HepG2 (cell line): ENCODE results near the gene TMEM97. TPM values are rescaled to one million over a fixed set of nuclear protein-coding genes. Genes with fewer than 3 reads are reported as not detected.

ENCODE experiments used
- AGO2 ChIP-seq: fragments of 200-400 bp; formaldehyde crosslinking; optimal IDR thresholded peaks from 2 replicates; pipeline ENCODE3; 2017; ENCODE audit warnings: mild to moderate bottlenecking, low read depth, low read length, moderate library complexity
- BORCS8-MEF2B ChIP-seq: sonication (generic); formaldehyde crosslinking; IDR thresholded peaks from 2 replicates; pipeline ENCODE4 v1.8.0; 2022; ENCODE audit warnings: mild to moderate bottlenecking, missing genetic modification reagents
- FOXP4 ChIP-seq: sonication (generic); formaldehyde crosslinking; IDR thresholded peaks from 2 replicates; pipeline ENCODE4 v1.4.0; 2020; ENCODE audit warnings: missing genetic modification reagents
- HDAC2 ChIP-seq: sonication (generic); formaldehyde crosslinking; IDR thresholded peaks from 2 replicates; pipeline ENCODE4 v1.4.0; 2020; ENCODE audit warnings: missing genetic modification reagents
- HHEX ChIP-seq: IDR thresholded peaks from 2 replicates; pipeline ENCODE4 v1.6.1; 2016; ENCODE audit warnings: control low read depth
- MTA1 ChIP-seq: sonication (generic); formaldehyde crosslinking; IDR thresholded peaks from 2 replicates; pipeline ENCODE4 v1.4.0; 2020; ENCODE audit warnings: missing genetic modification reagents, mild to moderate bottlenecking, borderline replicate concordance
- NCOA1 ChIP-seq: sonication (generic); formaldehyde crosslinking; IDR thresholded peaks from 2 replicates; pipeline ENCODE4 v1.9.0; 2021; ENCODE audit warnings: missing genetic modification reagents
- RCOR2 ChIP-seq: IDR thresholded peaks from 2 replicates; pipeline ENCODE4 v1.6.1; 2016; ENCODE audit warnings: missing biosample characterization, missing genetic modification reagents
- SATB2 ChIP-seq: sonication (generic); formaldehyde crosslinking; IDR thresholded peaks from 2 replicates; pipeline ENCODE4 v1.5.0; 2020; ENCODE audit warnings: missing genetic modification reagents
- TSC22D2 ChIP-seq: sonication (generic); formaldehyde crosslinking; IDR thresholded peaks from 2 replicates; pipeline ENCODE4 v1.5.1; 2020; ENCODE audit warnings: missing genetic modification reagents, mild to moderate bottlenecking, borderline replicate concordance
- ZKSCAN5 ChIP-seq: sonication (generic); formaldehyde crosslinking; IDR thresholded peaks from 2 replicates; pipeline ENCODE4 v1.5.1; 2020; ENCODE audit warnings: mild to moderate bottlenecking, missing genetic modification reagents
- ZNF180 ChIP-seq: sonication (generic); formaldehyde crosslinking; IDR thresholded peaks from 2 replicates; pipeline ENCODE4 v1.4.0; 2020; ENCODE audit warnings: low read depth, missing genetic modification reagents, borderline replicate concordance
- ZNF225 ChIP-seq: sonication (generic); formaldehyde crosslinking; IDR thresholded peaks from 2 replicates; pipeline ENCODE4 v1.4.0; 2020; ENCODE audit warnings: mild to moderate bottlenecking, missing genetic modification reagents
- ZNF274 ChIP-seq: sonication (generic); formaldehyde crosslinking; IDR thresholded peaks from 2 replicates; pipeline ENCODE4 v1.5.1; 2020; ENCODE audit warnings: mild to moderate bottlenecking, missing genetic modification reagents
- ZNF33B ChIP-seq: sonication (generic); formaldehyde crosslinking; IDR thresholded peaks from 2 replicates; pipeline ENCODE4 v1.5.1; 2020; ENCODE audit warnings: mild to moderate bottlenecking, missing genetic modification reagents
- ZNF430 ChIP-seq: sonication (generic); formaldehyde crosslinking; IDR thresholded peaks from 2 replicates; pipeline ENCODE4 v1.9.0; 2021; ENCODE audit warnings: mild to moderate bottlenecking, missing genetic modification reagents
- polyA plus RNA-seq, 8 experiments: library from polyadenylated mRNA; depleted of rRNA in 3 of 8; stranded (reverse) in 7 of 8; unstranded in 1 of 8; fragments of >200 nt; fragmentation: Illumina TruSeq in 4 of 8; extraction: Trizol in 4 of 8; gene quantifications; 2 replicates each; pipeline versions ENCODE4 v1.2.1 to v1.2.3, GENCODE V29; 2011 to 2016; ENCODE audit warnings: low read depth in 4 of 8, missing spikeins in 1 of 8, mixed read lengths in 1 of 8; ENCODE audit not compliant: insufficient read depth in 1 of 8
- total RNA-seq, 5 experiments: library from RNA; depleted of rRNA; stranded (reverse); fragments of >200 nt; fragmentation: Illumina TruSeq; extraction: Trizol; gene quantifications; 2 replicates each; pipeline ENCODE4 v1.2.3, GENCODE V29; 2016; ENCODE audit warnings: low read depth in 1 of 5
- TF ChIP-seq, protein P1 (sequence below): sonication (generic); formaldehyde crosslinking; IDR thresholded peaks from 2 replicates; pipeline ENCODE4 v1.5.0; 2020; ENCODE audit warnings: missing genetic modification reagents, mild to moderate bottlenecking, borderline replicate concordance
- TF ChIP-seq, protein P2 (sequence below), 2 experiments: fragments of 450-650 bp in 1 of 2; sonication (generic) in 1 of 2; formaldehyde crosslinking; IDR thresholded peaks; 2 replicates each; pipeline versions ENCODE4 v1.5.0 to v1.8.0; 2020 to 2022; ENCODE audit warnings: mild to moderate bottlenecking in 1 of 2, missing genetic modification reagents in 1 of 2
- TF ChIP-seq, protein P3 (sequence below): IDR thresholded peaks from 2 replicates; pipeline ENCODE4 v1.6.1; 2012; ENCODE audit warnings: inconsistent platforms
- TF ChIP-seq, protein P4 (sequence below): sonication (generic); formaldehyde crosslinking; IDR thresholded peaks from 2 replicates; pipeline ENCODE4 v1.5.1; 2020; ENCODE audit warnings: mild to moderate bottlenecking, missing genetic modification reagents, moderate library complexity
- TF ChIP-seq, protein P5 (sequence below): sonication (generic); formaldehyde crosslinking; IDR thresholded peaks from 2 replicates; pipeline ENCODE4 v1.4.0; 2020; ENCODE audit warnings: mild to moderate bottlenecking, missing genetic modification reagents

Gene TMEM97
- total and polyA plus RNA-seq, 2 of the 13 experiments (the other 11 are each of a cell fraction or from before 2014, with no cell fraction given): 69.6 to 137 TPM

DNA sequence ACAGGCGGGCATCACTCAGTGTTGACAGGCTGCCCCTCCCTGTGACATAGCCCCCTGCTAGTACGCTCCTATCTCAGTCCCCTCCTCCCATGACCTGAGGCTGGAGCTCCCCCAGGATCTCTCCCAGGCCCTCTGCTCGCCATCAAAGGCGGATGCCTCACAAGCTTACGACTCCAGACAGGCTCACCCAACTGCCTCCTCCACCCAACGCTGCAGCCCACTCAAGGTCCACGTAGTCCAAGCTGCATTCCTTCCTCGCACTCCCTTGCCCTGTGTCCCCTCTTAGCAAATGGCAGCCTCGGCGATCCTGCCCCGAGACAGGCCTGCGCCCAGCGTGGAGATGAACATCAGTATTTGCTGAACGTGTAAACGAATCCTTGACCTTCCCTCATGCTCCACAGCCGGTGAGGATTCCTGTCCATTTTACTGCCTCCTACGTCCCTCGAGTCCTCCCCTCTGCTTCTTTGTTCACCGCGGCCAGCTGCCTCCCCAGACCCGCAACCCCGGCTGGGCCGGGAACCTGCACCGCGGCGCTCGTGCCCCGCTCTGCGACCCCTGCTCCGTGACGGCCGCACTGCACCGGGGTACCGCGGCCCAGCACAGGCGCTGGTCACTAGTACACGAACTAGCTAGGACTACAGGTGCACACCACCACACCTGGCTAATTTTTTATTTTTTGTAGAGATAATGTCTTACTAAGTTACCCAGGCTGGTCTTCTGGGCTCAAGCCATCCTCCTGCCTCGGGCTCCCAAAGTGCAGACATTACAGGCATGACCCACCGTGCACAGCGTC is 838 bp upstream of the TMEM97 start (continued):
- TF ChIP-seq, protein P1, sequence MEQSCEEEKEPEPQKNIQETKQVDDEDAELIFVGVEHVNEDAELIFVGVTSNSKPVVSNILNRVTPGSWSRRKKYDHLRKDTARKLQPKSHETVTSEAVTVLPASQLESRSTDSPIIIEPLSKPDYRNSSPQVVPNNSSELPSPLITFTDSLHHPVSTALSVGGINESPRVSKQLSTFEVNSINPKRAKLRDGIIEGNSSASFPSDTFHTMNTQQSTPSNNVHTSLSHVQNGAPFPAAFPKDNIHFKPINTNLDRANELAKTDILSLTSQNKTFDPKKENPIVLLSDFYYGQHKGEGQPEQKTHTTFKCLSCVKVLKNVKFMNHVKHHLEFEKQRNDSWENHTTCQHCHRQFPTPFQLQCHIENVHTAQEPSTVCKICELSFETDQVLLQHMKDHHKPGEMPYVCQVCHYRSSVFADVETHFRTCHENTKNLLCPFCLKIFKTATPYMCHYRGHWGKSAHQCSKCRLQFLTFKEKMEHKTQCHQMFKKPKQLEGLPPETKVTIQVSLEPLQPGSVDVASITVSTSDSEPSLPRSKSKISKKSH (CRISPR knock-in tag): 0 out of 2 replicates have a peak, but pooled peaks have one; percentile 31
- no peak for TF ChIP-seq ZKSCAN5 (CRISPR knock-in tag)
- peak; percentile 31 for TF ChIP-seq AGO2
- peak; percentile 65 for TF ChIP-seq MTA1 (CRISPR knock-in tag)
- 0 out of 2 replicates have a peak, but pooled peaks have one; percentile 12 for TF ChIP-seq BORCS8-MEF2B (CRISPR knock-in tag)
- TF ChIP-seq, protein P2, sequence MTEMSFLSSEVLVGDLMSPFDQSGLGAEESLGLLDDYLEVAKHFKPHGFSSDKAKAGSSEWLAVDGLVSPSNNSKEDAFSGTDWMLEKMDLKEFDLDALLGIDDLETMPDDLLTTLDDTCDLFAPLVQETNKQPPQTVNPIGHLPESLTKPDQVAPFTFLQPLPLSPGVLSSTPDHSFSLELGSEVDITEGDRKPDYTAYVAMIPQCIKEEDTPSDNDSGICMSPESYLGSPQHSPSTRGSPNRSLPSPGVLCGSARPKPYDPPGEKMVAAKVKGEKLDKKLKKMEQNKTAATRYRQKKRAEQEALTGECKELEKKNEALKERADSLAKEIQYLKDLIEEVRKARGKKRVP (CRISPR knock-in tag; IDR thresholded peaks at IDR 0.05): no peak
- 0 out of 2 replicates have a peak, but pooled peaks have one; percentile 41 for TF ChIP-seq ZNF274 (CRISPR knock-in tag)
- TF ChIP-seq ZNF33B (CRISPR knock-in tag): peak; percentile 39; the same call in 1 of the 2 replicates
- 0 out of 2 replicates have a peak, but pooled peaks have one; percentile 1 for TF ChIP-seq TSC22D2 (CRISPR knock-in tag)
- TF ChIP-seq, protein P3, sequence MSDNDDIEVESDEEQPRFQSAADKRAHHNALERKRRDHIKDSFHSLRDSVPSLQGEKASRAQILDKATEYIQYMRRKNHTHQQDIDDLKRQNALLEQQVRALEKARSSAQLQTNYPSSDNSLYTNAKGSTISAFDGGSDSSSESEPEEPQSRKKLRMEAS: peak; percentile 59
- TF ChIP-seq FOXP4 (CRISPR knock-in tag): peak; percentile 30; the same call in 1 of the 2 replicates
- TF ChIP-seq NCOA1 (CRISPR knock-in tag): 0 out of 2 replicates have a peak, but pooled peaks have one; percentile 49
- peak; percentile 12; the same call in 1 of the 2 replicates for TF ChIP-seq HDAC2 (CRISPR knock-in tag)
- TF ChIP-seq RCOR2 (CRISPR knock-in tag): no peak
- TF ChIP-seq, protein P4, sequence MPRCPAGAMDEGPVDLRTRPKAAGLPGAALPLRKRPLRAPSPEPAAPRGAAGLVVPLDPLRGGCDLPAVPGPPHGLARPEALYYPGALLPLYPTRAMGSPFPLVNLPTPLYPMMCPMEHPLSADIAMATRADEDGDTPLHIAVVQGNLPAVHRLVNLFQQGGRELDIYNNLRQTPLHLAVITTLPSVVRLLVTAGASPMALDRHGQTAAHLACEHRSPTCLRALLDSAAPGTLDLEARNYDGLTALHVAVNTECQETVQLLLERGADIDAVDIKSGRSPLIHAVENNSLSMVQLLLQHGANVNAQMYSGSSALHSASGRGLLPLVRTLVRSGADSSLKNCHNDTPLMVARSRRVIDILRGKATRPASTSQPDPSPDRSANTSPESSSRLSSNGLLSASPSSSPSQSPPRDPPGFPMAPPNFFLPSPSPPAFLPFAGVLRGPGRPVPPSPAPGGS: peak; percentile 47; the same call in 1 of the 2 replicates
- TF ChIP-seq HHEX (CRISPR knock-in tag): no peak
- peak; percentile 16; the same call in 1 of the 2 replicates for TF ChIP-seq ZNF430 (CRISPR knock-in tag)
- TF ChIP-seq, protein P5, sequence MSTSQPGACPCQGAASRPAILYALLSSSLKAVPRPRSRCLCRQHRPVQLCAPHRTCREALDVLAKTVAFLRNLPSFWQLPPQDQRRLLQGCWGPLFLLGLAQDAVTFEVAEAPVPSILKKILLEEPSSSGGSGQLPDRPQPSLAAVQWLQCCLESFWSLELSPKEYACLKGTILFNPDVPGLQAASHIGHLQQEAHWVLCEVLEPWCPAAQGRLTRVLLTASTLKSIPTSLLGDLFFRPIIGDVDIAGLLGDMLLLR (CRISPR knock-in tag): 0 out of 2 replicates have a peak, but pooled peaks have one; percentile 42
- no peak for TF ChIP-seq SATB2
- no peak for TF ChIP-seq ZNF180
- TF ChIP-seq ZNF225 (CRISPR knock-in tag): peak; percentile 62
